Activated naive CD8-positive, alpha-beta T cell treated with anti-CD3 and anti-CD28 coated beads, Interleukin-2, amount 50 U/mL, for 16 hours (primary cell): Measurements from ENCODE around the gene RNF43.

ENCODE experiments used
- DNase-seq: peaks from one replicate; pipeline ENCODE4 v3.0.0-alpha.2; 2020; ENCODE audit warnings: low read depth, low spot score

Gene RNF43

GRCh38 chr17:58417300-58418092 lies at the start of gene RNF43:
TSS of gene RNF43 (minus strand) at chr17:58417534. CDS start at chr17:58415577, 1,957 bp downstream.
- peak; percentile 73 for DNase-seq

DNA sequence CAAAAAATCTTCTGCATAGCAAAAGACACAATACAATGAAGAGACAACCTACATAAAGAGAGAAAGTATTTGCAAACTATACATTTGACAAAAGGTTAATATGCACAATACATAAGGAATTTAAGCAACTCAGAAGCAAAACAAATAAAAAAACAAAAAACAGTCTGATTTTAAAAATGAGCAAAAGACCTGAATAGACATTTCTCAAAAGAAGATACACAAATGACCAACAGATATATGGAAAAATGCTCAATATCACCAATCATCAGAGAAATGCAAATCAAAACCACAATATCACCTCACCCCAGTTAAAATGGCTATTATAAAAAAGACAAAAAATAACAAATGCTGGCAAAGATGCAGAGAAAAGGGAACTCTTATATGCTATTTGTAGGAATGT lies 38.2 kb upstream of the RNF43 start:
- no peak for DNase-seq

- no peak for DNase-seq
Observed at GRCh38 chr17:58452738-58453137, 35.4 kb upstream of the RNF43 start.

- peak; percentile 24 for DNase-seq
Observed at GRCh38 chr17:58447039-58447975, 30.0 kb upstream of the RNF43 start.

- DNase-seq = no peak
Observed at GRCh38 chr17:58446086-58446485, 28.8 kb upstream of the RNF43 start.

DNA sequence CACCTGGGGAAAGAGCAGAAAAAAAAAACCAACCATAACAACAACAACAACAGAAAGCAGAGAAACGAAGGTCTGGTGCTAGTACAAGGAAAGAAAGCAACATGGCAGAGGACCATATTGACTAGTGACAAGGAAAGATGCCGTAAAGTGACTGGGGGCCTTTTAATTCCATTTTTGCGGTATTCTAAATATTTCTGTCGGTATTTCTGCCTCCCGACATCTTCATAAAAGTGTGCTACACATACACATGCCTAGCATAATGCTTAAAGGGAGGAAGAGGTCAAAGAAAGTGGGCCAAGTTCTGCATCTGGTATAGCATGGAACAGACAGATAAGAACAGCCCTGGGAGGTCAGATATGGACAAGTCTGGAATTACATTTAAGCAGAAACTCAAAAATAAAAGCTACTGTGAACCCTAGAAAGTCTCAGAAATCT lies 19.5 kb upstream of the RNF43 start:
- DNase-seq = no peak

- DNase-seq = no peak
Observed at GRCh38 chr17:58436245-58436644, 18.9 kb upstream of the RNF43 start.

- DNase-seq = no peak
Observed at GRCh38 chr17:58432806-58433573, 15.7 kb upstream of the RNF43 start.

DNA sequence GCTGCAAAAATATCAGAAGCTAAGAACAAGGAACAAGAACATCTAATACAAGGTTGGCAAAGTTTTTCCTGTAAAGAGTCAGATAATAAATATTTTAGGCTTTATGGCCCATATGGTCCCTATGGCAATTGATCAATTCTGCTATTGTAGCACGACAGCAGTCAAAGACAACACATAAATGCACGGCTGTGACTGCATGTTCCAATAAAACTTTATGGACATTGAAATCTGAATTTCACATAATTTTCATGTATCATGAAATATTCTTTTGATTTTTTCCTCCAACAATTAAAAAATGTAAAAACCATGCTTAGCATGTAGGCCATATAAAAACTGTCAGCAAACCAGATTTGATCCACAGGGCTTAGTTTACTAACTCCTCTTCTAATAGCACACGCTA lies 10.5 kb upstream of the RNF43 start:
- DNase-seq = no peak

GRCh38 chr17:58421711-58422110 lies 4.4 kb upstream of the RNF43 start:
- no peak for DNase-seq

GRCh38 chr17:58420827-58421226 lies 3.5 kb upstream of the RNF43 start:
- DNase-seq = no peak

- DNase-seq = no peak
Observed at GRCh38 chr17:58416937-58417299, 416 bp downstream of the RNF43 start.

- no peak for DNase-seq
Observed at GRCh38 chr17:58416396-58416795, 938 bp downstream of the RNF43 start.

- no peak for DNase-seq
Observed at GRCh38 chr17:58415371-58416055, 1.8 kb downstream of the RNF43 start.

GRCh38 chr17:58414596-58414997 lies 2.7 kb downstream of the RNF43 start:
- DNase-seq = no peak

- DNase-seq = no peak
Observed at GRCh38 chr17:58413684-58414083, 3.6 kb downstream of the RNF43 start.

DNA sequence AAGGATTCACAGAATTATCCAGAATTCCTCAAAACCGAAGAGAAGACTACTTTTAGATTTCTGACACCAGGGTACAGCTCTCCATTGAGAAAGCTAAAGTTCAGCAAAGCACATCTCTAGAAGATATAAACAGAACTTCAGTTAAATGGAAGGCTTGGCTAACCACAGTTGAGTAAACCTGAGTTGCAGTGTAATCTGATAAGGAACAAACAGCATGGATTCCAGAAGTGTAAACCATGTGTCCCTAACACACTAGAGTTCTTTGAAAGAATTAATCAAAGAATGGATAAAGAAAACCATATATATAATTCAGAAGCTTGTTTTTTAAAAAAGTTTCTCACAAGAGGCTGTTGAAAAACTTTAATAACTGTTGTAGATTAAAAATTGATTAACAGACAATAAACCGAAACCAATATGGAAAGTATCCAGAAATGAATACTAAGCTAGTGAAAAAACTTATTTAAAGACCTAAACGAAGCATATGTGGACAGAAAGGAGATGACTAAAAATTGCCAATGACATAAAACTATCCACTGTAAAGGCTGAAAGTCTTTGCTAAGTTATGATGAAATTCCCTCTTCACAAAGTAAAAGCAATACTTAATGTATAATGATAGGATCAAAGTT lies 4.3 kb downstream of the RNF43 start:
- no peak for DNase-seq

GRCh38 chr17:58412064-58412703 lies 5.2 kb downstream of the RNF43 start:
- no peak for DNase-seq

DNA sequence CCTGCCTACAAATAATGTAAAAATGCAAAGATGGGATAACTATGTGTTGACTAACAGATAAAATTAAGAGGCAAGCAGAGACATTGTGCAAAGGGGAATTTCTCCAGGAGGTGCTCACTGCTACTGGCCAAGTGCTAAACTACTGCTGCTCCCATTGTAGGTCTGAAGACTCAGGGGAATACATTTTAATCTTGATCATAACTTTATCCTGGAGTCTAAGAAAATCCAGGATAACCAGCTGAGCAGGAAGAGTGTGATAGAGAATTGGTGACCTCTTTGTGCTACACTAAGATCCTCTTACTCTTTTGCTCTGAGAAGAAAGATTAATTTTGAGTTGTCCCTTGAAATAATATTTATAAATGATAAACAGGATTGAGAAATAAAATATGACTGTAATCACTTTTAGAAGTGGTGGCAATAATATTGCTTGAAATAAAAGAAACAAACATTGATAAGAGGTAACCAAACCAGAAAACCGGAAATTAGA lies 5.9 kb downstream of the RNF43 start:
- no peak for DNase-seq

GRCh38 chr17:58410714-58411407 lies 6.5 kb downstream of the RNF43 start:
- DNase-seq = no peak
